Fibroblast of lung (primary cell): ENCODE measurements around the gene TPCN2. TPM values are rescaled to one million over a fixed set of nuclear protein-coding genes. Genes with fewer than 3 reads are reported as not detected.

ENCODE experiments used
- DNase-seq, 2 donors: peaks; one replicate each; pipeline versions ENCODE4 v3.0.0 to v3.0.0-alpha.2; 2010; ENCODE audit warnings: low read depth in 2 of 2
- H2AFZ ChIP-seq: 2 replicates; pipeline ENCODE4 v1.5.1; 2012; ENCODE audit warnings: low read length, control low read depth, inconsistent platforms
- H3K27ac ChIP-seq: 2 replicates; pipeline ENCODE4 v1.5.1; 2011; ENCODE audit warnings: low read length, control low read depth; ENCODE audit not compliant: insufficient read depth
- H3K27me3 ChIP-seq: 2 replicates; pipeline ENCODE4 v1.5.1; 2011; ENCODE audit warnings: mild to moderate bottlenecking, low read length; ENCODE audit not compliant: control insufficient read depth, insufficient read depth
- H3K36me3 ChIP-seq: 2 replicates; pipeline ENCODE4 v1.5.1; 2011; ENCODE audit warnings: low read length; ENCODE audit not compliant: control insufficient read depth, insufficient read depth
- H3K4me1 ChIP-seq: 2 replicates; pipeline ENCODE4 v1.5.1; 2011; ENCODE audit warnings: low read length; ENCODE audit not compliant: control insufficient read depth, insufficient read depth; ENCODE audit errors: extremely low read depth
- H3K4me2 ChIP-seq: 2 replicates; pipeline ENCODE4 v1.5.1; 2011; ENCODE audit warnings: low read length, control low read depth; ENCODE audit not compliant: insufficient read depth; ENCODE audit errors: extremely low read depth
- H3K4me3 ChIP-seq, 4 experiments: fragments of 200-600 bp in 1 of 4; sonication (generic) in 1 of 4; replicated peaks in 1 of 4; 2 replicates each; pipeline ENCODE4 v1.5.1; 2011 to 2016; ENCODE audit warnings: low read length in 4 of 4, low read depth in 3 of 4, mild to moderate bottlenecking in 3 of 4, control low read depth in 2 of 4, inconsistent platforms in 1 of 4, mixed read lengths in 1 of 4; ENCODE audit not compliant: insufficient read depth in 1 of 4; ENCODE audit errors: control extremely low read depth in 1 of 4
- H3K79me2 ChIP-seq: 2 replicates; pipeline ENCODE4 v1.5.1; 2012; ENCODE audit warnings: mild to moderate bottlenecking, low read length, inconsistent platforms; ENCODE audit not compliant: control insufficient read depth, insufficient read depth
- H3K9ac ChIP-seq: 2 replicates; pipeline ENCODE4 v1.5.1; 2011; ENCODE audit warnings: mild to moderate bottlenecking, low read length, control low read depth; ENCODE audit not compliant: insufficient read depth
- H3K9me3 ChIP-seq: 2 replicates; pipeline ENCODE4 v1.5.1; 2012; ENCODE audit warnings: low read depth, low read length; ENCODE audit not compliant: control insufficient read depth, insufficient read depth
- H4K20me1 ChIP-seq: 2 replicates; pipeline ENCODE4 v1.5.1; 2011; ENCODE audit warnings: low read length; ENCODE audit not compliant: control insufficient read depth, insufficient read depth; ENCODE audit errors: extremely low read depth
- CTCF ChIP-seq, 2 donors: IDR thresholded peaks in 1 of 2; conservative IDR thresholded peaks in 1 of 2; 1 replicate in 1 of 2; 2 replicates in 1 of 2; pipeline ENCODE4 v1.5.1; 2011 to 2012; ENCODE audit warnings: low read length in 2 of 2, control low read depth in 1 of 2, inconsistent platforms in 1 of 2, low read depth in 1 of 2, mild to moderate bottlenecking in 1 of 2
- EZH2 ChIP-seq: IDR thresholded peaks from 2 replicates; pipeline ENCODE4 v1.5.1; 2012; ENCODE audit warnings: low read length, control low read depth, mild to moderate bottlenecking; ENCODE audit errors: missing control alignments
- polyA plus RNA-seq, 2 donors: library from polyadenylated mRNA; depleted of rRNA in 1 of 2; stranded (reverse) in 1 of 2; unstranded in 1 of 2; fragments of >200 nt; gene quantifications; 2 replicates each; pipeline ENCODE4 v1.2.1, GENCODE V29; 2011 to 2012; ENCODE audit warnings: missing spikeins in 1 of 2
- total RNA-seq: library from RNA; depleted of rRNA; stranded (reverse); fragments of >200 nt; gene quantifications from 2 replicates; pipeline ENCODE4 v1.2.1, GENCODE V29; 2014

The TPCN2 gene
- total and polyA plus RNA-seq, 2 donors (not counting 1 experiment from before 2014, with no cell fraction given): 9.7 to 11.7 TPM

GRCh38 chr11:69058511-69059270 lies 10.0 kb downstream of the TPCN2 start:
- Histone ChIP-seq H3K79me2 (no peaks in the 10 kb centered on the region), H3K36me3 (peaks cover 4% of the 10 kb centered on the region), H3K4me2 (no peak overlapping the region), H3K9ac (no peak overlapping the region), H3K27me3 (no peaks in the 10 kb centered on the region), H3K27ac (no peak overlapping the region), H2AFZ (no peak overlapping the region), H3K9me3 (no peaks in the 10 kb centered on the region), H4K20me1 (no peaks in the 10 kb centered on the region), H3K4me1 (no peaks in the 10 kb centered on the region), H3K4me3 (no peak overlapping the region)
- no peak for TF ChIP-seq EZH2
- no peak for TF ChIP-seq CTCF (conservative IDR thresholded peaks at IDR 0.05 in 1 of 2, IDR thresholded peaks at IDR 0.05 in 1 of 2; ENCODE audit: low read depth in 1 of 2, low read length in 2 of 2)
- DNase-seq: no peak

- H4K20me1 ChIP-seq: no peaks in the 10 kb centered on the region
- H3K36me3 ChIP-seq: peaks cover 4% of the 10 kb centered on the region
- H2AFZ ChIP-seq: no peak overlapping the region
Measured at GRCh38 chr11:69059429-69059828, 10.7 kb downstream of the TPCN2 start.

GRCh38 chr11:69059985-69060384 lies 11.3 kb downstream of the TPCN2 start:
- Histone ChIP-seq H3K27me3 (no peaks in the 10 kb centered on the region), H3K4me1 (no peaks in the 10 kb centered on the region), H3K4me2 (no peak overlapping the region), H3K9ac (no peak overlapping the region), H3K36me3 (peaks cover 4% of the 10 kb centered on the region), H4K20me1 (no peaks in the 10 kb centered on the region), H3K9me3 (no peaks in the 10 kb centered on the region), H3K79me2 (no peaks in the 10 kb centered on the region), H3K27ac (no peak overlapping the region), H2AFZ (no peak overlapping the region), H3K4me3 (no peak overlapping the region)
- TF ChIP-seq EZH2: no peak
- no peak for TF ChIP-seq CTCF (conservative IDR thresholded peaks at IDR 0.05 in 1 of 2, IDR thresholded peaks at IDR 0.05 in 1 of 2; ENCODE audit: low read depth in 1 of 2, low read length in 2 of 2)
- DNase-seq: no peak

More at GRCh38 chr11:69059429-69059828, 10.7 kb downstream of the TPCN2 start:
- Histone ChIP-seq H3K4me1 (no peaks in the 10 kb centered on the region), H3K79me2 (no peaks in the 10 kb centered on the region), H3K27me3 (no peaks in the 10 kb centered on the region), H3K9me3 (no peaks in the 10 kb centered on the region), H3K9ac (no peak overlapping the region), H3K4me2 (no peak overlapping the region), H3K4me3 (no peak overlapping the region), H3K27ac (no peak overlapping the region)
- no peak for TF ChIP-seq CTCF (conservative IDR thresholded peaks at IDR 0.05 in 1 of 2, IDR thresholded peaks at IDR 0.05 in 1 of 2; ENCODE audit: low read depth in 1 of 2, low read length in 2 of 2)
- no peak for TF ChIP-seq EZH2
- no peak for DNase-seq
